Peyer's patch (tissue), 4 donors: Measurements from ENCODE around the gene ALG3. TPM values are rescaled to one million over a fixed set of nuclear protein-coding genes. Genes with fewer than 3 reads are reported as not detected.
A peak's percentile ranks its signal among the peaks of the same experiment; 100 is the strongest.

Source experiments
- DNase-seq, 3 donors: peaks; one replicate each; pipeline ENCODE4 v3.0.0-alpha.2; 2017 to 2019
- H3K27ac ChIP-seq, 4 donors: fragments of 200-600 bp; sonication (generic); one replicate each; pipeline ENCODE4 v1.5.1; 2016 to 2019
- H3K27me3 ChIP-seq, 2 donors: fragments of 200-600 bp; sonication (generic); one replicate each; pipeline ENCODE4 v1.5.1; 2019
- H3K36me3 ChIP-seq, 3 donors: fragments of 200-600 bp; sonication (generic); one replicate each; pipeline ENCODE4 v1.5.1; 2016 to 2019
- H3K4me1 ChIP-seq, 4 donors: fragments of 200-600 bp; sonication (generic); one replicate each; pipeline ENCODE4 v1.5.1; 2016 to 2019
- H3K4me3 ChIP-seq, 4 donors: fragments of 200-600 bp; sonication (generic); 1 replicate in 3 of 4; 2 replicates in 1 of 4; pipeline ENCODE4 v1.5.1; 2016 to 2019; ENCODE audit warnings: mild to moderate bottlenecking in 1 of 4
- H3K9me3 ChIP-seq, 4 donors: fragments of 200-600 bp; sonication (generic); one replicate each; pipeline ENCODE4 v1.5.1; 2016 to 2019; ENCODE audit warnings: mild to moderate bottlenecking in 1 of 4
- CTCF ChIP-seq, 6 experiments: fragments of 450-650 bp in 4 of 6; fragments of 200-600 bp in 2 of 6; sonication (generic) in 1 of 6; IDR thresholded peaks; one replicate each; pipeline ENCODE4 v1.5.1; 2017 to 2019; ENCODE audit warnings: antibody characterized with exemption in 6 of 6, mild to moderate bottlenecking in 3 of 6, moderate library complexity in 1 of 6
- POLR2A ChIP-seq, 2 donors: fragments of 450-650 bp; IDR thresholded peaks; one replicate each; pipeline ENCODE4 v1.5.1; 2017; ENCODE audit warnings: antibody characterized with exemption in 2 of 2, mild to moderate bottlenecking in 2 of 2, moderate library complexity in 2 of 2
- total RNA-seq, 4 donors: library from RNA; depleted of rRNA; stranded (reverse); fragments of >200 nt; gene quantifications; one replicate each; pipeline ENCODE4 v1.1.0, GENCODE V29; 2016

Gene ALG3
- total RNA-seq, 4 donors from 2014 or later, result 19.0 to 63.6 (median 56.8) TPM

DNA sequence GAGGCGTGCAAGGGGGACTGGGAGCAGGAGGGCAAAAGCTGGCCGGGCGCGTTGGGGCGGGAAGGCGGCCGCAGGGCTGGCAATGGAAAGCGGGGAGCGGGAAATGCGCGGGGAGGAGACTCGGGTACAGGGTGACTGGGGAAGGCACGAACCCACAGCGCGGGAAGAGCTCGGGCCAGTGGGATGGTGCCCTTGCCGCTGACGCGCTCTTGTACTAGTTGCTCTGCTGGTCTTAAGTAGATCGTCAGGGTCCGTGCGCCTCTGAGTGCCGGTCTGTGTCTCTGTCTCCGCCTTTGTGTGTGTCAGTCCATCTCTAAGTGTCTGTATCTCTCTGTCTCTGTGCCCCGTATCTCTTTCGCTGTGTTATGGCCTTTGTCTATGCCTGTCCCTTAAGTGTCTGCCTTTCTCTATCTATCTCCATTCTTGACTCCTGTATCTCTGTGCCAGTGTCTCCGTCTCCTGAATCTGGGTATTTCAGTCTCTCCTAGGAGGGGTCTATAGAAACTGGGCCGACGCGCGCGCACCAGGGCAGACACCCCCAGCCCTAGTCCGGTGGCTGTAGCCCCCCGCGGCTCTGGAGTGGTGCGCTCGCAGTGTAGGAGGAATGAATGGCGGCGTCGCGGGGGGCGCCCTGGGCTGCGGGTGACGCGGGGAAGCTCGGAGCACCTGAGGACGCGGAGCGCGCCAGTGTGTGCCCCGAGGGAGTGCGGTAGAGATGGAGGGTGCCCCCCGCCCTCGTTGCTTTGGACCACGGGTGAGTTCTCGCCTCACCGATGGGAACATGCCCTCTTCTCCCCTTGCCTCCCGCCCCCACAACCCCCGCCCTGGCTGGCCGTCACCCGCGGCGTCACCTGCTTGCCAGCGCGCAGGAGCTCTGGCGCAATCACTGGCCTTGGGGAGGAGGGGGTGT is 13.3 kb upstream of the ALG3 start:
- TF ChIP-seq POLR2A (IDR thresholded peaks at IDR 0.05), result no peak
- Histone ChIP-seq H3K27ac (no peak overlapping the region), H3K4me3 (peak overlapping the region; percentile 30 to 59 (median 56)), H3K36me3 (no peaks in the 10 kb centered on the region), H3K27me3 (peaks cover 3 to 36% of the 10 kb centered on the region in 2 donors), H3K9me3 (no peaks in the 10 kb centered on the region), H3K4me1 (peaks cover 0 to 30% (median 14%) of the 10 kb centered on the region in 4 donors)
- no peak for DNase-seq

GRCh38 chr3:184261270-184261853 is 12.6 kb upstream of the ALG3 start, which contains the start of gene CAMK2N2:
CAMK2N2 (minus strand) TSS chr3:184261553; CDS start chr3:184261285, 268 bp downstream.
- Histone ChIP-seq H3K4me1 (peaks cover 0 to 30% (median 14%) of the 10 kb centered on the region in 4 donors), H3K9me3 (no peaks in the 10 kb centered on the region), H3K36me3 (no peaks in the 10 kb centered on the region), H3K27me3 (peaks cover 3 to 36% of the 10 kb centered on the region in 2 donors), H3K27ac (no peak within 1 kb of the TSS), H3K4me3 (peak within 1 kb of the TSS; percentile 30 to 59 (median 56))
- DNase-seq, result peak; percentile 22 to 74 (median 65)
- TF ChIP-seq POLR2A (IDR thresholded peaks at IDR 0.05) (no peak), CTCF (IDR thresholded peaks at IDR 0.05) (no peak)

- Histone ChIP-seq H3K27me3 (peaks cover 3 to 36% of the 10 kb centered on the region in 2 donors), H3K36me3 (no peaks in the 10 kb centered on the region), H3K9me3 (no peaks in the 10 kb centered on the region), H3K27ac (no peak overlapping the region), H3K4me1 (peaks cover 0 to 30% (median 14%) of the 10 kb centered on the region in 4 donors), H3K4me3 (peak overlapping the region; percentile 30 to 59 (median 56))
- no peak for DNase-seq
- TF ChIP-seq CTCF (IDR thresholded peaks at IDR 0.05) (no peak), POLR2A (IDR thresholded peaks at IDR 0.05) (no peak)
Measured at GRCh38 chr3:184260724-184261269, 12.0 kb upstream of the ALG3 start.

DNA sequence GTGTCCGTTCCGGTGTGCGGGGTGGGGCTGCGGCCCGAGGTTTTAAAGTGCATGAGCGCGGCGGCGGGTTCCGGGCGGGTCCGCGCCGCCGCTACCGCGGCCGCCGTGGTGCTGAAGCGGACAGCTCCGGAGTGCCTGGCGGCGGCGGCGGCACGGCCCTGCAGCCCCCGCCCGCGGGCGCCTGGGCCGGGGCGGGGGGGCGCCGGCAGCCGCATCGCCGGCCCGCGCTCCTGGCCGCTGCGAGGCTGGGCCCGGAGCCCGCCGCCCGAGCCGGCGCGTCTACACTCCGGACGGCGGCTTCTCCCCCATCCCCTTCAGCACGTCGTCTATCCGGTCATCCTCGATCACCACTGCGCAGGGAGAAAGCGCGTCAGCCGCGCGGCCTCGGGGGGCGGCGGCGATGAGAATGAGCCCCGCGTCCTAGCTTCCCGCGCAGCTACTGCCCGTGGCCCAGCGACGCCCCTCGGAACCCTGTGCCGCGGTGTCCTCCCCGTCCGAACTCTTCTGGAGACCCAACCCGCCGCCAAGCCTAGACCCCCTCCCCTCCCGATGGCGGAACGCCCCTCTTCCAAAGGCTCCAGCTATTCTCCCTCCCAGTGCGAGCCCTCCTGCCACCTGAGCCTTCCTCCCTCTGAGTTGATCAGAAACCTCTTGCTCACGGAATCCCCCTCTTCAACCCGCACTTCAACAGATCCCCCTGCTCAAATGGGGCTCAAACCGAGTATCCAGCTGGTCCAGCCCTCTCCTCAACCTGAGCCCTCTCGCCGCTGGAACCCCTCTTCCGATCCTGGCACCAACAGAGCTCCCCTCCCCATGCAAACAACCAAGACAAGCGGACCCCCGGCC is 11.3 kb upstream of the ALG3 start:
- Histone ChIP-seq H3K4me3 (peak overlapping the region in 3 of 4 donors; percentile 55 to 59 (median 57)), H3K27me3 (peaks cover 3 to 36% of the 10 kb centered on the region in 2 donors), H3K4me1 (peaks cover 0 to 30% (median 14%) of the 10 kb centered on the region in 4 donors), H3K36me3 (no peaks in the 10 kb centered on the region), H3K27ac (no peak overlapping the region), H3K9me3 (no peaks in the 10 kb centered on the region)
- DNase-seq, result peak in 1 of 3 donors; percentile 53
- no peak for TF ChIP-seq CTCF (IDR thresholded peaks at IDR 0.05)
- TF ChIP-seq POLR2A (IDR thresholded peaks at IDR 0.05), result no peak

DNA sequence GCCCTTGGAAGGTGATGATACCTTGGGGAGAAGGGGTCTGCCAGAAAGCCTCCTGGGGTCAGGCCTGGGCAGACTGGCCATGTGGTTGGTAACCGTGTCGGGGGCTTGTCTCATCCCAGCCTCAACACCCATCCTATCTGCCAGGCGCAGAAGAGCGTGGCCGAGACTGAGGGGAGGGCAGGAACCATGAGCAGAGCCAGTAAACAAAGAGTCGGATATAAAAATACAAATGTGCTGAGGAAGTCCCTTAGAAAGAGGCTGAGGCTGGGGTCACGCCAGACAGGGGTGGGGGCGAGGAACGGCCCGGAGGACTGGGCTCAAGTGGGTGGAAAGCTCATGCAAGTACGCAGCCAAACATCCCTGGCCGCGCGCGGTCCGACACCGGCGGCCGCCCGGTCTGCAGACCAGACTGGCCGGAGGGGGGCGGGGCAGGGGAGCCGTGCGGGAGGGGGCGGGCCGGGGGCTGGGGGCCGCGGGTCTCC is 10.7 kb upstream of the ALG3 start:
- peaks cover 3 to 36% of the 10 kb centered on the region in 2 donors for H3K27me3 ChIP-seq
- H3K4me3 ChIP-seq, result peak overlapping the region in 2 of 4 donors; percentile 33 to 57
- no peaks in the 10 kb centered on the region for H3K36me3 ChIP-seq
- DNase-seq, result no peak
- H3K4me1 ChIP-seq, result peaks cover 0 to 30% (median 14%) of the 10 kb centered on the region in 4 donors
- TF ChIP-seq POLR2A (IDR thresholded peaks at IDR 0.05) (no peak), CTCF (IDR thresholded peaks at IDR 0.05) (no peak)
- no peaks in the 10 kb centered on the region for H3K9me3 ChIP-seq
- H3K27ac ChIP-seq, result no peak overlapping the region
